NCI-H2029 (cell line): ENCODE results near the gene HOXC9.
A peak's percentile ranks its signal among the peaks of the same experiment; 100 is the strongest.

Source experiments
- DNase-seq: peaks from one replicate; lab custom pipeline; 2025; lab: John Stamatoyannopoulos, UW

HOXC9 gene

DNA sequence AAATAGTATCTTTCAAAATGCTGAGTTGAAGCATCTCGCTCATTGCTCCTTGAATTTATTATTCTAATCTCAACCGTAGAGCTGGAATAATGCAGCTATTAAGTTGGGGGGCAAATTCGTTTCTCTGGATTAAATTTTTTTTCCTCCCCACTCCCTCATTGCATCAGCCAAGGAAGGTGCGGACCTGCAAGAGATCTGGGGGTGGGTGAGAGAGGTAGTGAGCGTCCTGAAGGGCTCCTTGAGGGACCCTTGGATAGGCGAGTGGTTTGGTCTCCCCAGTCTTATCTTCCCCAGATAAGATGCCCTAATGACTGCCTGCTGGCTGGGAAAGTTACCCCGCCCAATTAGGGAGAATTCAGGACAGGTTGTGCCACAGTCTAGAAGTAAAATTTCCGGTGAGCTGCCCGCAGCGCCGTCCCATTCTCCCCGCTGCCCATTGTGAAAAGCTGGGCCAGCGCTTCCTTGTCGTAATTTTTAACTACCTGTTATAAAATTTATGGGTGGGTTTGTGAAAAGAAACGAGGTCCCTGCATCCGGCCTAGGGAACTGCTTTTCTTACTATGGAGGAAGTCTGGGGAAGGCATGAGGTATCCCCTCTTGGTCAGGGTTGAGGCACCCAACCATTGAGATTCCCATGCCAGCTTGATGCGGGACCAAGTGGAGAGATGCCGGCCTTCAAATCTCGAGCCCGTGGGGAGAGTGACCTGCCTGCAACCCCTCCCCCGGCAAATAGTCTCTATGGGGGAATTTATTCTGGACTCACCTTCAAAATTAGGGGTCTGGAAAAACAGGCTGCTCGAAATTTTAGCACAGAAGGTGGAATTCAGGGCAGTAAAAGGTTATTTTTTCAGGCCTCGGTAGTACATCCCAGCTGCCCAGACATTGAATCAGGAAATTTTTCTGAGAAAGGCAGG is 15.3 kb downstream of the HOXC9 start:
- no peak for DNase-seq

- DNase-seq, result no peak
These were observed 16.1 kb downstream of the HOXC9 start for GRCh38 chr12:54016051-54016450.

- no peak for DNase-seq
These were observed 16.6 kb downstream of the HOXC9 start for GRCh38 chr12:54016478-54016964.

DNA sequence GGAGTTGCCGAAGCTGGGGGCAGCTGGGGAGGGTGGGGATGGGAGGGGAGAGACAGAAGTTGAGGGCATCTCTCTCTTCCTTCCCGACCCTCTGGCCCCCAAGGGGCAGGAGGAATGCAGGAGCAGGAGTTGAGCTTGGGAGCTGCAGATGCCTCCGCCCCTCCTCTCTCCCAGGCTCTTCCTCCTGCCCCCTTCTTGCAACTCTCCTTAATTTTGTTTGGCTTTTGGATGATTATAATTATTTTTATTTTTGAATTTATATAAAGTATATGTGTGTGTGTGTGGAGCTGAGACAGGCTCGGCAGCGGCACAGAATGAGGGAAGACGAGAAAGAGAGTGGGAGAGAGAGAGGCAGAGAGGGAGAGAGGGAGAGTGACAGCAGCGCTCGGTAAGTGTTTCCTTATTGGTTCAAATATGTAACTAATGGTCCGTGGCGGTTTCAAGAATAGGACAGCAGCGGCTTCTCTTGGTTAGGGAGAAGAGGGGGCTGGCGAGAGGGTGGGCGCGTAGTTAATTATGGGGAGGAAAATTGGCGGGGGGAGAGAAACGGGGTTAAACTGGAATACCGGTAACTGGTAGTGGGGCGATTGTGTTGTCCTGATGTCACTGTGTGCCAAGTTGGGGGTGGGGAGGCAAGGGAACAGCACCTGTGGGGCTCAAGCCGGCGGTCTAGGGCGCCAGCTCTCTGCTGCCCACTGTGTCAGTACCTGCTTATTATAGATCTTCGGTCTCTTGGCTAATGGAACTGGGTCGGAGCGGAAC is 17.2 kb downstream of the HOXC9 start:
- no peak for DNase-seq

DNA sequence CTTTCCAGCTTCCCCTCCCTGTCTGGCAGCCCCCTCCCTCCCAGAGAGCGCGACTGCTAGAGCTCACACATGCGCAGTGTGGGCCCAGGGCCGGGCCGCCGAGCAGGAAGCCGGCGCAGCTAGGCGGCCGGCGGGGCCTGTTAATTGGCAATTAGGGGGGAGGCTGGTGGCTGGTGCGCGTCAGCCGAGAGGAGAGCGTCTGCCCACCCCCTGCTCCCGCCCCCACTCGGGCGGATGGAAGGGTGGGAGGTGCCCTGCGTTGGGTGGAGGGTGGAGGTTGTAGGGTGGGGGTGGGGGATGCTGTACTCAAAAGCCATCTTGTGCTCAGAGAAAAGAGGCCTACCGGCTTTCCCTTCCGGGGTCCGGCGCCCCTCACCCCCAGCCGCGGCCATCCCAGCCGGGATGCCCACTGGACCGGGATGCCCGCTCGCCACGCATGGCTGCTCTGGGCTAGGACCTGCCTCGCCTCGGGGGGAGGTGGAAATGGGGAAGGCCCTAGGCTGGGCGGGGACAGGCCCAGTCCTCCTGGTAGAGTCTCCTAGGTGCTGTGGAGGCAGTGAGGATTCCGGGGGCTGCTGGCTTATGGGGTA is 18.0 kb downstream of the HOXC9 start:
- DNase-seq, result peak; percentile 80

- DNase-seq, result no peak
These were observed 18.6 kb downstream of the HOXC9 start for GRCh38 chr12:54018468-54018984.

GRCh38 chr12:54019091-54019811 is 19.3 kb downstream of the HOXC9 start:
- DNase-seq, result no peak

DNA sequence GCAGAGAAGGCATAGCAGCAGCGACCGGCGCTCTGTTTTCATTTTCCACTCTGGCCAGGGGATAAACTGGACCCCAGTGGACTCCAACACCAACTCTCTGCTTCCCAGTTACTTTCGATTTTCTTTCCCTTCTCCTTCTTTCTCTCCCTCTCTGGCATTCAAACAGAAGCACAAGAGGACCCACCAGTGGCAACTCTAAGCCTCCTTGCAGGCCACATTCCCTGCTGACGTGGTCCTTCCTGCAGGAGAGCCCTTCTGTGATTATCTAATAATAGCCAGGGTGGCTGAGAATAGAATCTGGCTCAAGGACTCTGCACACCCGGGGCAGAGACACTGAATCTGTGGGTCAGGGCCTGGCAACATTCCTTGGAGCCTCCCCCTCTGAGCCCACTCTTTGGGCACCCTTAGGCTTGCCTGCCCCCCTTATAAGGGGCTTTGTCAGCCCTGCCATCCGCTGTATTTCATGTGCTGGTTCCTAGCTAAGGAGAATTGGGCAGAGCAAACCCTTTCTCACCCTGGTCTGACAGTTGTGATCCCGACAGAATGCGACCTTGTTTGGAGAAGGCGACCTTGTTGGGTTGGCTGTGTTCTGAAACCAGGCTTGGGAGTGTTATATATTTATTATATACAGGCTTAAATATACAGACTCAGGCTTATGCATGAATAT is 20.1 kb downstream of the HOXC9 start:
- no peak for DNase-seq

GRCh38 chr12:54020591-54021405 is 20.8 kb downstream of the HOXC9 start:
- DNase-seq, result no peak

DNA sequence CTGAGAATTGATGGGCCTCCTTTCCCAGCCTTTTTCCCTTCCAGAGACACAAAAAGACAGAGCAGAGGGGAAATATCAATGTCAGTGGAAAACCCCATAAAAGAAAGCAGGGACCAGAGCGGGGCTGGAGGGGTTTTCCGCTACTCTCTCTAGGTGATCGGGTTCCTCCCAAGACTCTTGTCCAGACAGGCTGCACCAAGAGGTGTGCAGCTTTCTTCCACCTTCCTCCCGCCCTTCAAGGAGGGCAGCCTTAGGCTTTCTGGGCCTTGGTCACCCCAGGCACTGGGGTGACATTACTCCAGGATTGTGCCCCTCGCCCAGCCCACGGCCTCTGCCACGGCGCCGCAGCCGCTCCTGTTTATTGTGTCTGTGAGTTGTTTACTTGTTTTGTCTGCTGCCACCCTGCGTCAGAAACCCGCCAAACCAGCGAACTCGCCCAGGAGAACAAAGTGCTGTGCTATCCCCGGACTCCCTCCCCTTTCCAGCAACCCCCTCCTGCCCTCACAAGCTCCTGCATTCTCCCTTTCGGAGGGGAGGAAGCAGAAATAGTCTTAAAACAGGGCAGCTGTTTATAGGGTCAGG is 21.6 kb downstream of the HOXC9 start:
- no peak for DNase-seq

DNA sequence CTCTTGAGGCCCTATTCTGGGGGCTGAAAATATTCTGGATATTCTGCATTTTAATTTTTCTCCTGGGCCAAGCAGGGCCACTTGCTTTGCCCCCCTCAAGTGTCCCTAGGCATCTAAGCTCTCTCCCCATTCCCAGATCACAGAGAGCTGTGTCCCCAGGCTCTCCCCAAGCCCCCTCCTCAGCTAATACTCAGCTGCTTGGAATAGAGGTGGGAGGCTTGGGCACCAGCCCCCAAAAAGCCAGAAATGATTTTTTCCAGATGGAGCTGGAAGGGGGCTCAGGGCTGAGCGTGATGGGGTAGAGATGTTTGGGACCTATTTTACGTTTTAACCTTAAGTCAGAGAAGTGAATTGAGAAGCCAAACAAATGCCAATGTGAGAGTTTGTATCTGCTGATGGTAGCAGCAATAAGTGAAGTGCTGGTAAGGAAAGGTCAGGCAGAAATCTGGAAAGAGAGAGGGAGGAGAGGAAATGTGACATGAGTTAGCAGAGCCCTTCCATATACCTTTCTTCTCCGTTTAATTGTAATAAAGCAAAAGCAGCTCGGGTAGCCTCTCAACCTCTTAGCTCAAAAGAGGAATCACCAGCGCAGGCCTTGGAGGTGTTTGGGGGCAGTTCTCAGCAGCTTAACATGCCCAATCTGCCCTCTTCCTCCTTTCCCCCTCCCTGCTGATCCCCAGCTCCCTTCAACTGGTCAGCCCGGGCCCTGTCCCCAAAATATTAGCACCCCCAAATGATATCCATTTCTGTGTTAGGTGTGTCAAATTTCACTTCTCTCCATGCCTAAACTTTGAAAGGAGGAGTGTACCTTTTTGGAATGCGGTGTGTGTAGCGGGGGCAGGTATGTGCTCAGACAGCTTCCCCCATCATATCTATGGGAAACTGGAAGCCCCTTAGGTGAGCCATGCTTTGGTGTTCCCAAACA is 23.3 kb downstream of the HOXC9 start:
- DNase-seq, result no peak

DNA sequence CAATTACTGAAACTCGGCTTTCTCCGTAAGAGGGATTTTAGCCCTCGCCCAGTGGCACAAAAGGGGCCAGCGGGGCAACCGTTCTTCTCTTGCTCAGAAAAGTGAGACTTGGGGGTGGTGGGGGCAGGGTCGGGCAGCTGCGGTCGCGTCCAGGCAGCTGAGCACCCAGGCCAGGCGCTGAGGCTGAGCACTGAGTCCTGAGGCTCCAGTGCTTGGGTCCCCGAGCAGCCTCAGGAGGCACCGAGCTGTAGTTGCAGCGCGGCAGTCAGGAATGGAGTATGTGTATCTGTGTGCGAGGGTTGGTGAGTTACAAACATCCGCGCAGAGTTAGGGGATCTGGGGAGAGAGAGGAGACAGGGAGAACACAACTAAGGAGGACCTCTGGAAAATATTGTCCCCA is 24.2 kb downstream of the HOXC9 start:
- DNase-seq, result no peak

DNA sequence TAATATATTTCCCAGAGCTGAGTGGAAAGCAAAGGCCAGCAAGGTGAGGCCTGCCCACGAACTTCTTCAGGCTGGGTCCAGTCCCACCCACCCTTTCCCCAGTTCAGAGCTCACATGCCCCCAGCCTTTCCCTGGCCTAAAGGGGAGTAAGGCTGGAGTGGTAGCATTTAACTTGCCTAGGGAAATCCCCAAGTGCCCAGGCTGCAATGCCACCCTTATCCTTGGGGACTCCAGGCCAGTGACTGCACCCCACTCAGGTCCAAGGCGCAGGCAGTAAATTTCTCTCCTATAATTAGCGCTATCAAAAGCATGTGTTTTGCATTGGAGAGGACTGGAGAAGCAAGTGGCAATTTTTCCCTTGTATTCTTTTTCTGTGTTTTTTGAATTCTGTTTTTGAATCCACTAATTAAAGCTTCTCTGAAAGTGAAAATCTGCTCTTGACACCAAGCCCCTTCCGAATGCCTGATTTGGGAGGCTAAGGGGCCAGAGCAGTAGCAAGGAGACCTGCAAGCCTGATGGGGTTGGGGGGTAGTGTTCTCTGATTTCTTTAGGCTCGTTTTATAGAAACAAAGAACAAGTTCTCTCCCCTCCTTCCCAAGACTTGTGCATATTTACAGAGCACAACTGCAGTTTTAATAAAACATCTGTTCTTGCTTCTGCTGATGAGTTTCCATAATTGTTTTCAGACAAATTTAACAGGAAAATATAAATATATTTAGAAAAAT is 24.8 kb downstream of the HOXC9 start:
- DNase-seq, result no peak

DNA sequence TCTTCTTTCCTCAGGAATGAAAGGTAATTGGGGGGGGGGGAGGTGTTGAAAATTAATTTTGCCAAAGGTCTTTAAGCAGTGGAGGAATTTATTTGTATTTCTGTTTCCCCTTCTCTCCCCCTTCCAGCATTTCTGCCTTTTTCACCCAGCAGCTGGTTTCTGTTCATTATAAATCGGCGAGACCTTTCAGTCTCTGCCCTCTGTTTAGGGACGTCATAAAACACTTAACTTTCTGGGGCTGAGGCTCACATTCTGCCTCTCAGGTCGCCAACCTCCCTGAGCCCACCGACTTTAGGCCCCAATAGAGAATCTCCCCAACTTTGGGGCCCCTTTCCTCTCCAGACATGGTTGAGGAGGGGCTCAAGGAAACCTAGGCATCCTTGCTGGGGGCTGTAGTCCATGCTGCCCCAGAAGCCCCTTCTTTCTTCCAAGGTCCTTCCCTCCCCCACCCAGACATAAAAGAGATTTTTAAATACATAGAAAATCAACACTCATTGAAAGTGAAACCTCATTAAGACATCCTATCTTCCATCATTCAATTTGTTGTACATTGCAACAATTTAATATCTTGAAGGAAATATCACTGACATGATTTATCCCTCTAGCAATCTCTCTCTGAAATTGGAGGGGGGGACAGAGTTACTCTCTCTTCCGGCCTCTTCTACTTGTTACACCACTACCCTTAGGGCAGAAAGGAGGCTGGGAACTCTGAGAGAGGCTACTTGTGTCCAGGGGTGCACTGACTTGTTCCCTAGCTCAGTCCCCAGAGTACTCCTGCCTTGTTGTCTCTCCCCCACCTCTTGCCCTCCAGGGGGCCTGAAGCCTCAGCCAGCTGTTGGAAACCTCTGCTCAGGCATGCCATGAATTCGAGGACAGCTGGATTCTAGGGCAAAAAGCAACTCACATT is 25.8 kb downstream of the HOXC9 start:
- no peak for DNase-seq

DNA sequence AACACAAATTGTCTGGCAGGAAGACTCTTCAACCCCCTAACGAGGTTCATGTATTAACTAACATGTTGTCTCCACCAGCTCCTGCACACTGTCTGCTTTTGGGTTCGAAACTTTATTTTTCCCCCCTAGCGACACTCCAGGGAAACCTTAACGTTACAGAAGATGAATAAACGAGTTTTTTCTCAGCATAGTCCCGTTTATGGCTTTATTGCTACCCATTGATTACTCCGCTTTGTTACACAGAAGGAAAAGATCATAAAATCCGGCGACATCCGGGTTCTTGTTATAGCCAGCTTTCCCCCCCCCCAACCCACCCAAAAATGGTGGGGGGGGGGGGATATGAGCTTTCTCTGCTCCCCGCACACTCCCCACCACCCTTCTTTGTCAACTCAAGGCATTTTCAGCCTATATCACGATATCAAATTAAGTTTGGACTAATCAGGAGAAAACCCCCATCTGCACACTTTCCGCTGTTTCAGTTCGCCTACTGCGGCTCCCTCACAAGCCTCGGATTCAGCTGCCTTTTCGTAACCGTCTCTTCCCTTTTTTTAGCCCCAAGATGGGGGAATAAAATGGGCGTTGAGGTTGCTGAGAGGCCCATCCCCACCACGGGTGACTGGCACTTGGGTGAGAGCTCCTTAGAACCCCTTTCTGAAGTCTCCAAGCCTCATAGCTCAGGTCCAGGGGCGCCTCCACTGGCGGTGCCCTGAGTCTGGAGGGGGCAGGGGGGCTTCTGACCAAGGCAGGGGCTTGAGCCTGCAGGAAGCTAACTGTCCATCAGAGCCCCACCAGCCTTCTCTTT is 26.9 kb downstream of the HOXC9 start:
- DNase-seq, result no peak

- DNase-seq, result no peak
These were observed 27.5 kb downstream of the HOXC9 start for GRCh38 chr12:54027442-54027786.
